ENCODE data around the gene STRBP.

DNA sequence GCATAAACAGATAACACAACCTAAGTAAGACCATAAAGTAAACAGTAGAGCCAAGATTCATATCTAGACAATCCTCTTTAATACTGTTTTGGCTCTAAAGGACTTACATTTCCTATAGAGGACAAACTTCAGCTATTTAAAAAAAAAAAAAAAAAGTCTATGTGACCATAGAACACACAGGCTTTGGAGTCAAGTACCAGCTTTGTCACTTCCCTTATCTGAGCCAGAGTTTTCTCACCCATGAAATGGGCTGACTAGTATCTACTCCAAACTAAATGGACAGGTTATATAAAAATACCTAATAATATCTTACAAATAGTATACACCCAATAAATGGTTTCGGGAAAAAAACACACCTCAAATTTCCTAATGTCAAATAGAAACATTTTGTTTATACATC lies 81.3 kb downstream of the STRBP start:
- TF ChIP-seq, protein P1, sequence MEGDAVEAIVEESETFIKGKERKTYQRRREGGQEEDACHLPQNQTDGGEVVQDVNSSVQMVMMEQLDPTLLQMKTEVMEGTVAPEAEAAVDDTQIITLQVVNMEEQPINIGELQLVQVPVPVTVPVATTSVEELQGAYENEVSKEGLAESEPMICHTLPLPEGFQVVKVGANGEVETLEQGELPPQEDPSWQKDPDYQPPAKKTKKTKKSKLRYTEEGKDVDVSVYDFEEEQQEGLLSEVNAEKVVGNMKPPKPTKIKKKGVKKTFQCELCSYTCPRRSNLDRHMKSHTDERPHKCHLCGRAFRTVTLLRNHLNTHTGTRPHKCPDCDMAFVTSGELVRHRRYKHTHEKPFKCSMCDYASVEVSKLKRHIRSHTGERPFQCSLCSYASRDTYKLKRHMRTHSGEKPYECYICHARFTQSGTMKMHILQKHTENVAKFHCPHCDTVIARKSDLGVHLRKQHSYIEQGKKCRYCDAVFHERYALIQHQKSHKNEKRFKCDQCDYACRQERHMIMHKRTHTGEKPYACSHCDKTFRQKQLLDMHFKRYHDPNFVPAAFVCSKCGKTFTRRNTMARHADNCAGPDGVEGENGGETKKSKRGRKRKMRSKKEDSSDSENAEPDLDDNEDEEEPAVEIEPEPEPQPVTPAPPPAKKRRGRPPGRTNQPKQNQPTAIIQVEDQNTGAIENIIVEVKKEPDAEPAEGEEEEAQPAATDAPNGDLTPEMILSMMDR (IDR thresholded peaks at IDR 0.05), result no peak
- TF ChIP-seq POLR2A (IDR thresholded peaks at IDR 0.05), result no peak

All from testis (tissue), 2 donors.